Fibroblast of peridontal ligament (primary cell): ENCODE data around the gene CHST15.
A peak's percentile ranks its signal among the peaks of the same experiment; 100 is the strongest.

Experiments
- DNase-seq: peaks from one replicate; pipeline ENCODE4 v3.0.0-alpha.2; 2010; ENCODE audit errors: extremely low read depth

CHST15 gene

GRCh38 chr10:124011464-124011863, 81.9 kb downstream of the CHST15 start:
- no peak for DNase-seq

GRCh38 chr10:124010563-124011131, 82.8 kb downstream of the CHST15 start:
- DNase-seq, result no peak

- no peak for DNase-seq
Measured at GRCh38 chr10:124010024-124010423, 83.4 kb downstream of the CHST15 start.

GRCh38 chr10:124009231-124010015, 84.0 kb downstream of the CHST15 start:
- DNase-seq, result no peak

GRCh38 chr10:124008681-124009080, 84.7 kb downstream of the CHST15 start:
- no peak for DNase-seq

- no peak for DNase-seq
Measured at GRCh38 chr10:124008187-124008586, 85.2 kb downstream of the CHST15 start.

- no peak for DNase-seq
Measured at GRCh38 chr10:124007773-124008145, 85.6 kb downstream of the CHST15 start.

GRCh38 chr10:124007102-124007772, 86.2 kb downstream of the CHST15 start:
- DNase-seq, result no peak

- no peak for DNase-seq
Measured at GRCh38 chr10:124006526-124006925, 86.9 kb downstream of the CHST15 start.

- DNase-seq, result peak; percentile 31
Measured at GRCh38 chr10:124005991-124006392, 87.4 kb downstream of the CHST15 start.

GRCh38 chr10:124005091-124005490, 88.3 kb downstream of the CHST15 start:
- no peak for DNase-seq

- DNase-seq, result no peak
Measured at GRCh38 chr10:124004663-124005004, 88.8 kb downstream of the CHST15 start.

- DNase-seq, result no peak
Measured at GRCh38 chr10:124003871-124004662, 89.3 kb downstream of the CHST15 start.

- DNase-seq, result no peak
Measured at GRCh38 chr10:124003481-124003870, 89.9 kb downstream of the CHST15 start.

- DNase-seq, result no peak
Measured at GRCh38 chr10:124003070-124003419, 90.4 kb downstream of the CHST15 start.

GRCh38 chr10:124002391-124003069, 90.9 kb downstream of the CHST15 start:
- DNase-seq, result no peak

GRCh38 chr10:124001391-124002148, 91.8 kb downstream of the CHST15 start:
- DNase-seq, result no peak

- peak; percentile 39 for DNase-seq
Measured at GRCh38 chr10:124000792-124001201, 92.6 kb downstream of the CHST15 start.

- no peak for DNase-seq
Measured at GRCh38 chr10:123999956-124000615, 93.3 kb downstream of the CHST15 start.

- no peak for DNase-seq
Measured at GRCh38 chr10:123999261-123999660, 94.1 kb downstream of the CHST15 start.
